ENCODE results near the gene TDRD3.

DNA sequence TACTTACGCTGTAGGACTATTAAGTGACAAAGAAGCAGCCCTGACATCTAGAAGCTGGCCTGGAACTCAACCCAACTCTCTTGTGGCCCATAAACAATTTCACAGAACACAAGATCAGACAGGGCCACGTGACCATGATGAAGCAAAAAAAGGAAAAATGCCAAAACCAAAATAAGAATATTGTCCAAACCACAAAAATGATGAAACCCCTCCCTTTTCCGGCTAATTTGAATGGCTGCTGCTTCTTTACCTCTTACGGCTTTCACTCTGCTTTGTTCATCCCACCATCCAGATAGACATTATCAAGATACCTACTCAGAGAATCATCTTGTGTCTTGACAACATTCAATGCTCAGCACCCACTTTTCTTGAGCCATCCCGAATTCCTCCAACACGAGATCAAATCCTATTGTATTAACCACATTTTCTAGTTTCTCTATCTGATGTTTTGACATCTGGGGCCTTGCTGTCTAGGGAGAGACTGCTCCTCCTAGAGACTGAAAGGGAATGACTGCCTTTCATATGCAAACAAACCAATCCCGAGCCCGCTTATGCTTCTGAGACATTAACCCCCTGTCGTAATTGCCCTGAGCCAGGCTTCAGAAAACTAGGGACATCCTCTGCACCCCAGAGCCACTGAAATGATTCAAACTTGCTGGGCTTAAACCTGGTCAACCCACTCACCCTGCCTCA, 186.3 kb downstream of the TDRD3 start:
- TF ChIP-seq, protein P1, sequence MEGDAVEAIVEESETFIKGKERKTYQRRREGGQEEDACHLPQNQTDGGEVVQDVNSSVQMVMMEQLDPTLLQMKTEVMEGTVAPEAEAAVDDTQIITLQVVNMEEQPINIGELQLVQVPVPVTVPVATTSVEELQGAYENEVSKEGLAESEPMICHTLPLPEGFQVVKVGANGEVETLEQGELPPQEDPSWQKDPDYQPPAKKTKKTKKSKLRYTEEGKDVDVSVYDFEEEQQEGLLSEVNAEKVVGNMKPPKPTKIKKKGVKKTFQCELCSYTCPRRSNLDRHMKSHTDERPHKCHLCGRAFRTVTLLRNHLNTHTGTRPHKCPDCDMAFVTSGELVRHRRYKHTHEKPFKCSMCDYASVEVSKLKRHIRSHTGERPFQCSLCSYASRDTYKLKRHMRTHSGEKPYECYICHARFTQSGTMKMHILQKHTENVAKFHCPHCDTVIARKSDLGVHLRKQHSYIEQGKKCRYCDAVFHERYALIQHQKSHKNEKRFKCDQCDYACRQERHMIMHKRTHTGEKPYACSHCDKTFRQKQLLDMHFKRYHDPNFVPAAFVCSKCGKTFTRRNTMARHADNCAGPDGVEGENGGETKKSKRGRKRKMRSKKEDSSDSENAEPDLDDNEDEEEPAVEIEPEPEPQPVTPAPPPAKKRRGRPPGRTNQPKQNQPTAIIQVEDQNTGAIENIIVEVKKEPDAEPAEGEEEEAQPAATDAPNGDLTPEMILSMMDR (conservative IDR thresholded peaks at IDR 0.05), result no peak
- TF ChIP-seq EZH2 (IDR thresholded peaks at IDR 0.05; ENCODE audit: low read depth), result no peak
